Sigmoid colon (tissue), 3 donors: ENCODE results near the gene PALMD.

Source experiments
- POLR2A ChIP-seq, 2 donors: fragments of 450-650 bp; IDR thresholded peaks; one replicate each; pipeline ENCODE4 v1.6.1; 2016; ENCODE audit warnings: antibody characterized with exemption in 2 of 2, mild to moderate bottlenecking in 2 of 2, moderate library complexity in 2 of 2
- TF ChIP-seq, protein P1 (sequence below), 4 experiments: fragments of 450-650 bp in 3 of 4; fragments of 200-600 bp in 1 of 4; IDR thresholded peaks; one replicate each; pipeline ENCODE4 v1.5.1; 2016 to 2019; ENCODE audit warnings: antibody characterized with exemption in 4 of 4, mild to moderate bottlenecking in 3 of 4, moderate library complexity in 2 of 4

DNA sequence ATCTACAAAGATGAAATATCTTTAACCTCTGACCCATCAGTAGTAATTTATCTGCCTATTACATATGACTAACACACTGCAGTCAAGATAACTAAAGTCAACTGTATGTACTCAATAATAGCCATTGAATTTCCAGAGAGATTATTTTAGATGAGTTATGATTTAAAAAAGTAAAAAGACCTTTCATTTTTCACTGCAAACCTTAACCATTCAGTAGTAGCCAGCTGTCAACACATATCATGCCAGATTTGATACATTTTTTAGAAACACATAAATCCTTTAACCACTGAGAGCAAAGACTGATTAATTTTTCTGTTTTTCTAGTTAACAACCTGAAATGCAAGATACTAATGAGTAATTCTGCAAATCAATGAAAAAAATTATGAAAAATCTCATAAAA is 31.0 kb downstream of the PALMD start:
- TF ChIP-seq, protein P1, sequence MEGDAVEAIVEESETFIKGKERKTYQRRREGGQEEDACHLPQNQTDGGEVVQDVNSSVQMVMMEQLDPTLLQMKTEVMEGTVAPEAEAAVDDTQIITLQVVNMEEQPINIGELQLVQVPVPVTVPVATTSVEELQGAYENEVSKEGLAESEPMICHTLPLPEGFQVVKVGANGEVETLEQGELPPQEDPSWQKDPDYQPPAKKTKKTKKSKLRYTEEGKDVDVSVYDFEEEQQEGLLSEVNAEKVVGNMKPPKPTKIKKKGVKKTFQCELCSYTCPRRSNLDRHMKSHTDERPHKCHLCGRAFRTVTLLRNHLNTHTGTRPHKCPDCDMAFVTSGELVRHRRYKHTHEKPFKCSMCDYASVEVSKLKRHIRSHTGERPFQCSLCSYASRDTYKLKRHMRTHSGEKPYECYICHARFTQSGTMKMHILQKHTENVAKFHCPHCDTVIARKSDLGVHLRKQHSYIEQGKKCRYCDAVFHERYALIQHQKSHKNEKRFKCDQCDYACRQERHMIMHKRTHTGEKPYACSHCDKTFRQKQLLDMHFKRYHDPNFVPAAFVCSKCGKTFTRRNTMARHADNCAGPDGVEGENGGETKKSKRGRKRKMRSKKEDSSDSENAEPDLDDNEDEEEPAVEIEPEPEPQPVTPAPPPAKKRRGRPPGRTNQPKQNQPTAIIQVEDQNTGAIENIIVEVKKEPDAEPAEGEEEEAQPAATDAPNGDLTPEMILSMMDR (IDR thresholded peaks at IDR 0.05): no peak
- TF ChIP-seq POLR2A (IDR thresholded peaks at IDR 0.05): no peak
